ENCODE data around the gene ZBTB21.

- TF ChIP-seq CTCF (IDR thresholded peaks at IDR 0.05) (no peak), POLR2AphosphoS5 (IDR thresholded peaks at IDR 0.05) (no peak), POLR2A (IDR thresholded peaks at IDR 0.05) (no peak)
Observed at GRCh38 chr21:41973427-41973831, 36.7 kb downstream of the ZBTB21 start.

Data from upper lobe of left lung (tissue), 4 donors.